Kidney (tissue), 14 donors: ENCODE results near the gene SPTBN4. TPM values are rescaled to one million over a fixed set of nuclear protein-coding genes. Genes with fewer than 3 reads are reported as not detected.

ENCODE experiments used
- DNase-seq, 5 donors: peaks; one replicate each; pipeline ENCODE4 v3.0.0-alpha.2; 2013 to 2020
- FAIRE-seq: peaks from 2 replicates; lab custom pipeline; 2012; peaks lifted over from hg19 to GRCh38; lab: Jason Lieb, UNC
- H3K27ac ChIP-seq, 2 donors: one replicate each; pipeline ENCODE4 v1.7.0; 2013; ENCODE audit warnings: low read depth in 2 of 2, low read length in 2 of 2, inconsistent platforms in 1 of 2
- H3K27me3 ChIP-seq: one replicate; pipeline ENCODE4 v1.7.1; 2013; ENCODE audit warnings: low read length, inconsistent platforms; ENCODE audit not compliant: control insufficient read depth, insufficient read depth
- H3K36me3 ChIP-seq, 3 donors: one replicate each; pipeline versions ENCODE4 v1.7.0 to v1.7.1; 2013; ENCODE audit warnings: low read length in 3 of 3, control low read depth in 1 of 3, inconsistent platforms in 1 of 3; ENCODE audit not compliant: insufficient read depth in 3 of 3, control insufficient read depth in 2 of 3
- H3K4me1 ChIP-seq, 3 donors: one replicate each; pipeline versions ENCODE4 v1.7.0 to v1.7.1; 2013; ENCODE audit warnings: low read length in 3 of 3, inconsistent platforms in 1 of 3, low read depth in 1 of 3; ENCODE audit not compliant: control insufficient read depth in 2 of 3, insufficient read depth in 2 of 3
- H3K4me3 ChIP-seq, 3 donors: one replicate each; pipeline versions ENCODE4 v1.7.0 to v1.8.1; 2013; ENCODE audit warnings: low read length in 3 of 3, control low read depth in 1 of 3, inconsistent platforms in 1 of 3
- H3K9ac ChIP-seq, 3 donors: one replicate each; pipeline versions ENCODE4 v1.7.0 to v1.7.1; 2013; ENCODE audit warnings: low read length in 3 of 3, control low read depth in 1 of 3, inconsistent platforms in 1 of 3
- H3K9me3 ChIP-seq, 3 donors: one replicate each; pipeline versions ENCODE4 v1.7.0 to v1.7.1; 2013; ENCODE audit warnings: low read length in 3 of 3, control low read depth in 1 of 3, inconsistent platforms in 1 of 3; ENCODE audit not compliant: control insufficient read depth in 2 of 3, insufficient read depth in 1 of 3
- intact Hi-C: fragments of 100-400 bp; cut with DNase I; formaldehyde crosslinking; loops from one replicate; pipeline ENCODE4 v1.11.1; 2022
- polyA plus RNA-seq: library from polyadenylated mRNA; stranded (reverse); fragments of 350-450 nt; fragmentation: Illumina TruSeq; extraction: RNeasy Lipid Tissue Mini Kit (QIAGEN cat#74804); gene quantifications from one replicate; pipeline ENCODE4 v1.2.3, GENCODE V29; 2014; ENCODE audit warnings: low read depth, low replicate concordance; ENCODE audit not compliant: insufficient read depth
- total RNA-seq: library from RNA; stranded (reverse); fragmentation: NEBNext Ultra II Directional; extraction: Animal tissue kit (Norgen Biotek cat#: 25700); gene quantifications from one replicate; pipeline ENCODE4 v1.2.1, GENCODE V29; 2021
- TF ChIP-seq, protein P1 (sequence below): IDR thresholded peaks from 3 replicates; pipeline ENCODE4 v1.5.1; 2012; ENCODE audit warnings: mild to moderate bottlenecking, moderate library complexity, borderline replicate concordance; ENCODE audit not compliant: insufficient read depth; ENCODE audit errors: extremely low read depth
- donor health status: control.
- donor health status: control.
- donor health status: control.
- donor health status: control.
- donor health status: control.
- donor health status: DM: yes; HTN: yes; CAD: no.
- donor health status: Normal renal cell carcinoma (clear cell type).

The SPTBN4 gene
- total and polyA plus RNA-seq, 2 donors from 2014 or later, result 0.82 to 4.6 TPM

DNA sequence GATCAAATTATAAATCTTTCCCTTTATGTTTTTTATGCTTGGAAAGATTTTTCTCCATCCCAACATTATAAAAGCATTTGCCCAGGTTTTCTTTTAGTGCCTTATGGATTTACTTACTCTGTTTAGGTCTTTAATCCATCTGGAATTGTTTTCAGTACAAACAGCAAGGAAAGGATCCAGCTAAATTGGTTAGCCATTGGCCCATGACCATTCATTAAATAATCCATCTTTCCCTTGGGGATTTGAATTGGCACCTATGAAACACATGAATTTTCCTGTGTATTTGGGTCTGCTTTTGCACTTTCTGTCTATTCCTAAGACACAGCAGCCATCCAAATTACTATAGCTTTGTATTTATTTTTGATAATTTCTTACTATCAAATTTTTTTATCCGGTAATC is 81.0 kb downstream of the SPTBN4 start:
- no peak for FAIRE-seq
- peaks cover 0 to 3% (median 0%) of the 10 kb centered on the region in 3 donors for H3K4me1 ChIP-seq
- H3K4me3 ChIP-seq, result no peak overlapping the region
- H3K27ac ChIP-seq, result no peak overlapping the region
- intact Hi-C loops, result loop anchor here (10.0 kb wide), 1 partner anchor 47 kb away; no protein-coding TSS in a partner anchor
- TF ChIP-seq, protein P1, sequence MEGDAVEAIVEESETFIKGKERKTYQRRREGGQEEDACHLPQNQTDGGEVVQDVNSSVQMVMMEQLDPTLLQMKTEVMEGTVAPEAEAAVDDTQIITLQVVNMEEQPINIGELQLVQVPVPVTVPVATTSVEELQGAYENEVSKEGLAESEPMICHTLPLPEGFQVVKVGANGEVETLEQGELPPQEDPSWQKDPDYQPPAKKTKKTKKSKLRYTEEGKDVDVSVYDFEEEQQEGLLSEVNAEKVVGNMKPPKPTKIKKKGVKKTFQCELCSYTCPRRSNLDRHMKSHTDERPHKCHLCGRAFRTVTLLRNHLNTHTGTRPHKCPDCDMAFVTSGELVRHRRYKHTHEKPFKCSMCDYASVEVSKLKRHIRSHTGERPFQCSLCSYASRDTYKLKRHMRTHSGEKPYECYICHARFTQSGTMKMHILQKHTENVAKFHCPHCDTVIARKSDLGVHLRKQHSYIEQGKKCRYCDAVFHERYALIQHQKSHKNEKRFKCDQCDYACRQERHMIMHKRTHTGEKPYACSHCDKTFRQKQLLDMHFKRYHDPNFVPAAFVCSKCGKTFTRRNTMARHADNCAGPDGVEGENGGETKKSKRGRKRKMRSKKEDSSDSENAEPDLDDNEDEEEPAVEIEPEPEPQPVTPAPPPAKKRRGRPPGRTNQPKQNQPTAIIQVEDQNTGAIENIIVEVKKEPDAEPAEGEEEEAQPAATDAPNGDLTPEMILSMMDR, result no peak
- H3K9me3 ChIP-seq, result no peaks in the 10 kb centered on the region
- peaks cover 2% of the 10 kb centered on the region for H3K27me3 ChIP-seq
- H3K36me3 ChIP-seq, result no peaks in the 10 kb centered on the region
- no peak for DNase-seq
- no peak overlapping the region for H3K9ac ChIP-seq

DNA sequence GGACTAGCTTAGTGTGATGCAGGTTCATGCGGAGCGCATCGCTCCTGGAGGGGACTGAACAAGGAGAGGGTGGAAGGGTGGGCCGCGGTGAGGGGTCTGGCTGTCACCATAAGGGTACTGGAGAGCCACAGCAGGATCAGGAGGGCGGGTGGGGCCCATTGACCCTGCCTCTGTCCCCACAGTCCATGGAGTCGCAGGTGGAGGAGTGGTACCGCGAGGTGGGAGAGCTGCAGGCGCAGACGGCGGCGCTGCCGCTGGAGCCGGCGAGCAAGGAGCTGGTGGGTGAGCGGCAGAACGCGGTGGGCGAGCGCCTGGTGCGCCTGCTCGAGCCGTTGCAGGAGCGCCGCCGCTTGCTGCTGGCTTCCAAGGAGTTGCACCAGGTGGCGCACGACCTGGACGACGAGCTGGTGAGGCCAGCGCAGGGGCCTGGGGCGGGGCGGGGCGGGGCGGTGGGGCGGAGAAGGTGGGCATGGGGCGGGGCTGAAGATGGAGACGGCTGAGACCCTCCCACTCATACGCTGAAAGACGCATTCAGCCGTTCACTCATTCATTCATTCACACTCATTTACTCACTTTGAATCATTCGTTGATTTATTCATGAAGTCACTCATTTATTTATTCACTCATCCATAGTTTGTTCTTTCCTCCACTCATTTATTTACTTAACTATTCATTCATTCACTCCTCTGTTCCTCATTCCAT is 82.4 kb downstream of the SPTBN4 start:
- peak; percentile 81 to 89 (median 86) for DNase-seq
- H3K27ac ChIP-seq, result no peak overlapping the region
- H3K36me3 ChIP-seq, result no peaks in the 10 kb centered on the region
- TF ChIP-seq, protein P1, result peak; percentile 58
- H3K9ac ChIP-seq, result no peak overlapping the region
- H3K4me1 ChIP-seq, result peaks cover 0 to 3% (median 0%) of the 10 kb centered on the region in 3 donors
- no peak overlapping the region for H3K4me3 ChIP-seq
- FAIRE-seq, result no peak
- intact Hi-C loops, result loop anchor here (10.0 kb wide), 1 partner anchor 46 kb away; no protein-coding TSS in a partner anchor
- H3K9me3 ChIP-seq, result no peaks in the 10 kb centered on the region
- H3K27me3 ChIP-seq, result peaks cover 6% of the 10 kb centered on the region

DNA sequence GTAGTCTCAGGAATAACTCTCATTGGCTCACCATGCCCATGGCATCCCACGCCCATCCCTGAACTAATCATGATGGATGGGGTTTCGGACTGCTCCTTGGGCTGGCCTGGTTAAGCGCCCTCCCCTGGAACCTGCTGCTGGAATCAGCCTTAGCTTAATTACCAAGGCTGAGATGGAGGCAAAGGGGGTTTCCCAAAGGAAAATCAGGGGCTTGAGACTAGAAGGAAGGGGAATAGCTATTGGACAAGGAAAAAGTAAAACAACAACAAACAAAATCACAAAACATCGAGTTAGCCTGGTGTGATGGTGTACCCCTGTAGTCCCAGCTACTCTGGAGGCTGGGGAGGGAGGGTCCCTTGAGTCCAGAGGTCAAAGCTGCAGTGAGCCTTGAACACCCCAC is 84.2 kb downstream of the SPTBN4 start:
- H3K27me3 ChIP-seq, result peaks cover 10% of the 10 kb centered on the region
- no peak for FAIRE-seq
- TF ChIP-seq, protein P1, result no peak

More for the DNA sequence above, 84.2 kb downstream of the SPTBN4 start:
- Histone ChIP-seq H3K9ac (no peak overlapping the region), H3K36me3 (no peaks in the 10 kb centered on the region), H3K4me1 (peaks cover 0 to 3% (median 0%) of the 10 kb centered on the region in 3 donors), H3K4me3 (no peak overlapping the region), H3K27ac (no peak overlapping the region), H3K9me3 (no peaks in the 10 kb centered on the region)
- intact Hi-C loops, result no loop called here
- no peak for DNase-seq
